Spleen (tissue), 7 donors: ENCODE results near the gene TCEA3.

Experiments
- POLR2A ChIP-seq, 3 donors: fragments of 450-650 bp; IDR thresholded peaks; one replicate each; pipeline ENCODE4 v1.5.1; 2017; ENCODE audit warnings: antibody characterized with exemption in 3 of 3, mild to moderate bottlenecking in 1 of 3
- POLR2AphosphoS5 ChIP-seq, 3 donors: sonication (generic); formaldehyde crosslinking; IDR thresholded peaks; one replicate each; pipeline ENCODE4 v1.5.1; 2017; ENCODE audit warnings: antibody characterized with exemption in 3 of 3
- TF ChIP-seq, protein P1 (sequence below), 11 experiments: fragments of 200-600 bp in 7 of 11; fragments of 450-650 bp in 4 of 11; sonication (generic) in 4 of 11; IDR thresholded peaks in 8 of 11; conservative IDR thresholded peaks in 3 of 11; 1 replicate in 7 of 11; 2 replicates in 4 of 11; pipeline versions ENCODE4 v1.4.0 to v1.8.0; 2016 to 2021; ENCODE audit warnings: antibody characterized with exemption in 11 of 11, inconsistent platforms in 4 of 11, mild to moderate bottlenecking in 1 of 11
- donor health status: DM: no; HTN: no; CAD: no; lungs with moderate emphysema.
- donor health status: DM: no; HTN: no; CAD: no.
- donor health status: DM: no; HTN: no; CAD: no.

GRCh38 chr1:23422941-23423340, 1.6 kb downstream of the TCEA3 start:
- TF ChIP-seq, protein P1, sequence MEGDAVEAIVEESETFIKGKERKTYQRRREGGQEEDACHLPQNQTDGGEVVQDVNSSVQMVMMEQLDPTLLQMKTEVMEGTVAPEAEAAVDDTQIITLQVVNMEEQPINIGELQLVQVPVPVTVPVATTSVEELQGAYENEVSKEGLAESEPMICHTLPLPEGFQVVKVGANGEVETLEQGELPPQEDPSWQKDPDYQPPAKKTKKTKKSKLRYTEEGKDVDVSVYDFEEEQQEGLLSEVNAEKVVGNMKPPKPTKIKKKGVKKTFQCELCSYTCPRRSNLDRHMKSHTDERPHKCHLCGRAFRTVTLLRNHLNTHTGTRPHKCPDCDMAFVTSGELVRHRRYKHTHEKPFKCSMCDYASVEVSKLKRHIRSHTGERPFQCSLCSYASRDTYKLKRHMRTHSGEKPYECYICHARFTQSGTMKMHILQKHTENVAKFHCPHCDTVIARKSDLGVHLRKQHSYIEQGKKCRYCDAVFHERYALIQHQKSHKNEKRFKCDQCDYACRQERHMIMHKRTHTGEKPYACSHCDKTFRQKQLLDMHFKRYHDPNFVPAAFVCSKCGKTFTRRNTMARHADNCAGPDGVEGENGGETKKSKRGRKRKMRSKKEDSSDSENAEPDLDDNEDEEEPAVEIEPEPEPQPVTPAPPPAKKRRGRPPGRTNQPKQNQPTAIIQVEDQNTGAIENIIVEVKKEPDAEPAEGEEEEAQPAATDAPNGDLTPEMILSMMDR (IDR thresholded peaks at IDR 0.05 in 8 of 11, conservative IDR thresholded peaks at IDR 0.05 in 3 of 11): no peak
- TF ChIP-seq POLR2A (IDR thresholded peaks at IDR 0.05): no peak
- no peak for TF ChIP-seq POLR2AphosphoS5 (IDR thresholded peaks at IDR 0.05)
